IMR-90 (cell line): ENCODE measurements around the gene TCF12. TPM values are rescaled to one million over a fixed set of nuclear protein-coding genes. Genes with fewer than 3 reads are reported as not detected.

ENCODE experiments used
- ATAC-seq: fragments of 200-7000 bp; cut with Tn5 transposase; 2 replicates; pipeline ENCODE4 v1.9.1; 2020; ENCODE audit warnings: low read depth, mild to moderate bottlenecking, moderate library complexity
- BruUV-seq: library from RNA; stranded (reverse); fragments of 400-500 nt; replicated peaks from 2 replicates; lab custom pipeline; 2021; lab: Mats Ljungman, UMichigan
- CTCF ChIA-PET: fragments of 300-600 bp; formaldehyde crosslinking; extraction: SDS; loops from one replicate; lab custom pipeline; 2021; ENCODE audit warnings: antibody characterized with exemption; lab: Yijun Ruan, JAX
- POLR2A ChIA-PET: fragments of 300-600 bp; sonication (Branson Sonifier 250); formaldehyde crosslinking; loops from one replicate; lab custom pipeline; 2022; ENCODE audit warnings: antibody characterized with exemption; ENCODE audit not compliant: unreplicated experiment; lab: Charles Lee
- DNase-seq: peaks from one replicate; pipeline ENCODE4 v3.0.0; 2013
- H2AFZ ChIP-seq: replicated peaks from 2 replicates; pipeline ENCODE3; 2013; ENCODE audit warnings: low read length, mild to moderate bottlenecking; ENCODE audit not compliant: poor library complexity
- H2AK5ac ChIP-seq: 2 replicates; pipeline ENCODE4 v1.6.1; 2013; ENCODE audit warnings: low read depth, low read length, inconsistent platforms
- H2AK9ac ChIP-seq: replicated peaks from 2 replicates; pipeline ENCODE3; 2013; ENCODE audit warnings: mild to moderate bottlenecking, low read depth, low read length, moderate library complexity; ENCODE audit not compliant: poor library complexity
- H2BK120ac ChIP-seq: 2 replicates; pipeline ENCODE4 v1.6.1; 2013; ENCODE audit warnings: low read depth, low read length, inconsistent platforms
- H2BK15ac ChIP-seq: 3 replicates; pipeline ENCODE4 v1.6.1; 2013; ENCODE audit warnings: low read depth, low read length, inconsistent platforms
- H2BK20ac ChIP-seq: 2 replicates; pipeline ENCODE4 v1.6.1; 2013; ENCODE audit warnings: low read depth, mild to moderate bottlenecking, inconsistent platforms, low read length, moderate library complexity
- H2BK5ac ChIP-seq: 2 replicates; pipeline ENCODE4 v1.6.1; 2013; ENCODE audit warnings: mild to moderate bottlenecking, low read depth, low read length, inconsistent platforms; ENCODE audit not compliant: poor library complexity, severe bottlenecking
- H3K14ac ChIP-seq: replicated peaks from 2 replicates; pipeline ENCODE4 v1.6.1; 2013; ENCODE audit warnings: low read depth, low read length, inconsistent platforms
- H3K18ac ChIP-seq: 2 replicates; pipeline ENCODE4 v1.6.1; 2013; ENCODE audit warnings: low read depth, low read length, control low read depth
- H3K23ac ChIP-seq: 2 replicates; pipeline ENCODE4 v1.6.1; 2013; ENCODE audit warnings: low read depth, low read length, inconsistent platforms
- H3K27ac ChIP-seq: 2 replicates; pipeline ENCODE4 v1.5.1; 2013; ENCODE audit warnings: mild to moderate bottlenecking, control low read depth, low read length; ENCODE audit not compliant: insufficient read depth
- H3K27me3 ChIP-seq: 2 replicates; pipeline ENCODE4 v1.6.1; 2013; ENCODE audit warnings: low read length; ENCODE audit not compliant: control insufficient read depth, insufficient read depth
- H3K36me3 ChIP-seq: 2 replicates; pipeline ENCODE4 v1.6.1; 2013; ENCODE audit warnings: low read length, mixed read lengths; ENCODE audit not compliant: control insufficient read depth, insufficient read depth
- H3K4ac ChIP-seq: 2 replicates; pipeline ENCODE4 v1.6.1; 2013; ENCODE audit warnings: low read depth, low read length, inconsistent platforms
- H3K4me1 ChIP-seq: 2 replicates; pipeline ENCODE4 v1.6.1; 2013; ENCODE audit warnings: low read length, mixed read lengths; ENCODE audit not compliant: control insufficient read depth, insufficient read depth
- H3K4me2 ChIP-seq: 2 replicates; pipeline ENCODE4 v1.6.1; 2013; ENCODE audit warnings: low read depth, mild to moderate bottlenecking, control low read depth, low read length, moderate library complexity
- H3K4me3 ChIP-seq: 2 replicates; pipeline ENCODE4 v1.5.1; 2013; ENCODE audit warnings: low read depth, mild to moderate bottlenecking, control low read depth, low read length, moderate library complexity; ENCODE audit not compliant: insufficient read depth
- H3K56ac ChIP-seq: 2 replicates; pipeline ENCODE4 v1.6.1; 2013; ENCODE audit warnings: low read length, inconsistent platforms; ENCODE audit not compliant: insufficient read depth; ENCODE audit errors: extremely low read depth
- H3K79me1 ChIP-seq, 2 experiments: 2 replicates each; pipeline ENCODE4 v1.6.1; 2013; ENCODE audit warnings: low read length in 2 of 2, inconsistent platforms in 1 of 2, low read depth in 1 of 2
- H3K9ac ChIP-seq: 2 replicates; pipeline ENCODE4 v1.6.1; 2013; ENCODE audit warnings: low read depth, low read length, control low read depth
- H3K9me1 ChIP-seq: 2 replicates; pipeline ENCODE4 v1.6.1; 2013; ENCODE audit warnings: low read length, inconsistent platforms; ENCODE audit not compliant: insufficient read depth
- H3K9me3 ChIP-seq: 2 replicates; pipeline ENCODE4 v1.6.1; 2013; ENCODE audit warnings: low read length; ENCODE audit not compliant: control insufficient read depth, insufficient read depth
- H4K20me1 ChIP-seq: 2 replicates; pipeline ENCODE4 v1.6.1; 2013; ENCODE audit warnings: low read length, inconsistent platforms; ENCODE audit not compliant: insufficient read depth
- H4K5ac ChIP-seq: 2 replicates; pipeline ENCODE4 v1.6.1; 2013; ENCODE audit warnings: mild to moderate bottlenecking, low read depth, low read length, control low read depth
- H4K8ac ChIP-seq, 2 experiments: 2 replicates each; pipeline ENCODE4 v1.6.1; 2013; ENCODE audit warnings: low read depth in 2 of 2, low read length in 2 of 2, control low read depth in 1 of 2, inconsistent platforms in 1 of 2
- H4K91ac ChIP-seq: 2 replicates; pipeline ENCODE4 v1.6.1; 2013; ENCODE audit warnings: low read depth, low read length, inconsistent platforms; ENCODE audit not compliant: insufficient read depth
- BHLHE40 ChIP-seq: fragments of 150-350 bp; IDR thresholded peaks from 2 replicates; pipeline ENCODE4 v1.6.1; 2016; ENCODE audit warnings: mild to moderate bottlenecking, low read depth, low read length
- MAFK ChIP-seq: IDR thresholded peaks from 2 replicates; pipeline ENCODE4 v1.6.1; 2012; ENCODE audit warnings: low read depth, low read length, improper control_type of control experiment
- WGBS, 2 experiments: methylation state at CpG; one replicate each; pipeline versions ENCODE4 v1.1.5 to v1.1.7; 2013; ENCODE audit warnings: missing lambda C conversion rate in 2 of 2; ENCODE audit not compliant: insufficient read length in 1 of 2; ENCODE audit errors: extremely low coverage in 2 of 2; 5-methylcytosine and 5-hydroxymethylcytosine counted together
- dilution Hi-C: fragments of 300-500 bp; cut with HindIII; formaldehyde crosslinking; loops from one replicate; pipeline ENCODE4 v1.14.3; 2018; ENCODE audit warnings: low sequenced_read_pairs; ENCODE audit not compliant: unreplicated experiment
- in situ Hi-C: fragments of 300-500 bp; cut with MboI; formaldehyde crosslinking; loops from 3 replicates; pipeline ENCODE4 v1.14.3; 2019; ENCODE audit warnings: low sequenced_read_pairs, inconsistent platforms, mixed read lengths
- intact Hi-C: fragments of 100-400 bp; cut with micrococcal nuclease; formaldehyde crosslinking; loops from 2 replicates; pipeline ENCODE4 v1.10.0; 2022
- polyA plus RNA-seq, 3 experiments: library from polyadenylated mRNA; depleted of rRNA; stranded (reverse); fragments of >200 nt; gene quantifications; 2 replicates each; pipeline ENCODE4 v1.2.3, GENCODE V29; 2012; ENCODE audit warnings: low replicate concordance in 1 of 3
- total RNA-seq: library from RNA; depleted of rRNA; stranded (reverse); fragments of >200 nt; gene quantifications from 2 replicates; pipeline ENCODE4 v1.2.3, GENCODE V29; 2012

TCF12 gene
- total and polyA plus RNA-seq, 2 of the 4 experiments (the other 2 are of a cell fraction): 79.4 to 160 TPM

DNA sequence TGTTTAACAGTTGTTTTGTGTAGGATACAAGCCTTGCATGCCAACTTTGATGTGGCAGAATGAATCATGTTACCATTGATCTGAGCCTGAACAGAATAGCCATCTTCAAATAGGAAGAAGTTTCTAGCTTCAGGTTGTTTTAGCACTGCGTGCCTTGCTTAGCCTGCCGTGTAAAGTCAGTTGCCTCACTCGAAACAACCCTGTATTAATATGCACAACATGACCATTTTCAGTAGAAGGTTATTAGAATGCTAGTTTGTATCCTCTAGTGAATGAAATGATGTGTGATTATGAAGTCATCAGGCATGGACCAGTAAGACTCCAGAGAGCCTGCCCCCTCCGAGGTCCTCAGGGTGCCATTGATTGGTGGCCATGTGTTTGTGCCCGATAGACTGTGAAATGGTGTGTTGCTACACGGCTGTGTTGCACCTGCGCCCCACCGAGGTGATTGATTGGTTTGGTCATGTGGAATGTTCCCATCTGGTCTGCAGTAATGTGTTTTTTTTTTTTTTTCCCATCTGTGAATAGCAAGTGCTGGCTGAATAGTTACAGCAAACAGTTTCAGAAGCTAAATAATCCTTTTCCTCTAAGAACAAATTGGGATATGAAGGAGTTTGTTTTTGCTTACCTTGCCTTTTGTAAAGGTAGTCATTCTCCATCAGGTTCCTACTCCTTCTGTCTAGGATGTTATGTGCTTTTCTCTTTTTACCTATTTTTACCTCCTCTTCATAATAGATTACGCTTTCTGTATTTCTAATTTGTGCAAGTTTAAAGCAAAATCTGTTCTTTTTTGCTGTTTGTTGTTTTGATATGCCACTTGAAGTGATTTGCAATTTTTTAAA lies 214.9 kb downstream of the TCF12 start:
- POLR2A ChIA-PET: no interaction called here

More for the DNA sequence above, 214.9 kb downstream of the TCF12 start:
- no peak overlapping the region for H3K56ac ChIP-seq
- intact Hi-C loops: no loop called here
- ATAC-seq: no peak; the same call in 1 of the 2 replicates
- no peak overlapping the region for H3K4me2 ChIP-seq
- H3K4me1 ChIP-seq: peaks cover 2% of the 10 kb centered on the region; the same call in 1 of the 2 replicates
- BruUV-seq: no TSS peak
- H3K4ac ChIP-seq: no peak overlapping the region
- no peak overlapping the region for H2BK5ac ChIP-seq
- H2BK15ac ChIP-seq: no peak overlapping the region
- H3K79me1 ChIP-seq: peaks cover 14 to 59% of the 10 kb centered on the region in 2 experiments
- WGBS, 2 experiments: no CpG with 5 or more reads among the region's 9 CpGs
- no peak for TF ChIP-seq BHLHE40
- peak; percentile 26; the same call in 1 of the 2 replicates for TF ChIP-seq MAFK
- H3K18ac ChIP-seq: no peak overlapping the region
- peaks cover 9% of the 10 kb centered on the region; the same call in 1 of the 2 replicates for H3K9me1 ChIP-seq
- 0 out of 2 replicates have a peak overlapping the region, but pooled peaks have one; percentile 23 for H3K23ac ChIP-seq
- no peak overlapping the region for H2BK20ac ChIP-seq
- H3K27ac ChIP-seq: no peak overlapping the region
- peaks cover 8% of the 10 kb centered on the region for H4K20me1 ChIP-seq
- in situ Hi-C loops: loop anchor here (10.0 kb wide), 1 partner anchor 639 kb away; no protein-coding TSS in a partner anchor
- dilution Hi-C loops: loop anchor here (25.0 kb wide), 1 partner anchor 646 kb away; no protein-coding TSS in a partner anchor
- peak overlapping the region in 1 of 2 experiments; percentile 35; a peak in 1 of 4 replicates for H4K8ac ChIP-seq
- H4K5ac ChIP-seq: no peak overlapping the region
- peak; percentile 34 for DNase-seq
- CTCF ChIA-PET: interaction anchor here (0.6 kb wide), 1 partner anchor 222 kb away, joined by 5 read pairs; no protein-coding TSS in a partner anchor
- peak overlapping the region; percentile 23; the same call in 1 of the 2 replicates for H4K91ac ChIP-seq
- H3K9ac ChIP-seq: no peak overlapping the region
- H3K9me3 ChIP-seq: no peaks in the 10 kb centered on the region
- H2AK5ac ChIP-seq: no peak overlapping the region
- H2AFZ ChIP-seq: no peak overlapping the region
- H3K36me3 ChIP-seq: no peaks in the 10 kb centered on the region
- peak overlapping the region; percentile 77 for H2AK9ac ChIP-seq
- H3K14ac ChIP-seq: no peak overlapping the region
- H2BK120ac ChIP-seq: no peak overlapping the region
- no peaks in the 10 kb centered on the region for H3K27me3 ChIP-seq
- no peak overlapping the region for H3K4me3 ChIP-seq
